ENCODE results near the gene ERGIC1. TPM values are rescaled to one million over a fixed set of nuclear protein-coding genes. Genes with fewer than 3 reads are reported as not detected.

ERGIC1 gene
- total and polyA plus RNA-seq, 8 donors = 54.5 to 293 (median 104) TPM

- intact Hi-C loops (cut with DNase I; ENCODE audit: low total_unique reads) = no loop called here
- Histone ChIP-seq H3K27me3 (no peaks in the 10 kb centered on the region), H3K27ac (no peak overlapping the region), H3K36me3 (no peaks in the 10 kb centered on the region), H3K4me3 (no peak overlapping the region), H3K9me3 (no peaks in the 10 kb centered on the region), H3K4me1 (peaks cover 13 to 42% (median 19%) of the 10 kb centered on the region in 4 donors)
- 80 to 94% (median 85%) methylated on average over 4 of the region's 4 CpGs for WGBS, 5 donors
- DNase-seq = no peak
- no peak for TF ChIP-seq EP300 (IDR thresholded peaks at IDR 0.05)
- TF ChIP-seq CTCF (IDR thresholded peaks at IDR 0.05) = no peak
- TF ChIP-seq POLR2A (IDR thresholded peaks at IDR 0.05) = no peak
- no peak for TF ChIP-seq POLR2AphosphoS5 (IDR thresholded peaks at IDR 0.05)
Observed at GRCh38 chr5:172802567-172803176, 31.4 kb upstream of the ERGIC1 start.

DNA sequence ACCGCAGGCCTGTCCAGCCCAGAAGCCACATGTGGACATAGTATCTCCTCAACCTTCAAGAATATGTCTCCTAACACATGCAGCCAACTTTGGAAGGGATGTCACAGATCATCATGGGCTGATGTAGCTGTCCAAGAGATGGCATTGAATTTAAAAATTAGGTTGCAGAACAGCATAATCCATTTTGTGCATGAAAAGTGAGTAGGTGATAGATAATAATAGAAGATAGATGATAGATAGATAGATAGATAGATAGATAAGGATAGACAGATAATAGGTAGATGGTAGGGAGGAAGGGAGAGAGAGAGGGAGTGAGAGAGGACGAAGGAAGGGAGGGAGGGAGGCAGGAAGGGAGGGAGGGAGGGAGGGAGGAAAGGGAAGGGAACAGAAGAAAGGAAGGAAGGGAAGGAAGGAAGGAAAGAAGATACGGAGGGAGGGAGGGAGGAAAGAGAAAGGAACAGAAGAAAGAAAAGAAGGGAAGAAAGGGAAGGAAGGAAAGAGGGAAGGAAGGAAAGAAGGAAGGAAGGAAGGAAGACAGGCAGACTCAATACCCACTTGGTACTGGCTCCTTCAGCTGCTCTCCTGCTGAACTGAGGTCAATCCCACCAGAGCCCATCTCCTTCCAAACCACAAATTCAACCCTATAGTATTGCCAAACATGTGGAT lies 28.9 kb upstream of the ERGIC1 start:
- Histone ChIP-seq H3K4me3 (no peak overlapping the region), H3K27me3 (no peaks in the 10 kb centered on the region), H3K4me1 (peaks cover 3 to 22% (median 7%) of the 10 kb centered on the region in 4 donors), H3K27ac (peak overlapping the region in 1 of 5 donors; percentile 24), H3K36me3 (no peaks in the 10 kb centered on the region), H3K9me3 (peaks cover 0 to 6% (median 3%) of the 10 kb centered on the region in 4 donors)
- 73 to 91% (median 77%) methylated on average over 3 of the region's 3 CpGs for WGBS, 5 donors
- DNase-seq = no peak
- no peak for TF ChIP-seq POLR2A (IDR thresholded peaks at IDR 0.05)
- no peak for TF ChIP-seq EP300 (IDR thresholded peaks at IDR 0.05)
- no peak for TF ChIP-seq POLR2AphosphoS5 (IDR thresholded peaks at IDR 0.05)
- TF ChIP-seq CTCF (IDR thresholded peaks at IDR 0.05) = no peak
- intact Hi-C loops (cut with DNase I; ENCODE audit: low total_unique reads) = no loop called here

- WGBS, 5 donors = 82 to 88% (median 87%) methylated on average over 9 of the region's 9 CpGs
- TF ChIP-seq CTCF (IDR thresholded peaks at IDR 0.05) (no peak), POLR2A (IDR thresholded peaks at IDR 0.05) (no peak), POLR2AphosphoS5 (IDR thresholded peaks at IDR 0.05) (no peak), EP300 (IDR thresholded peaks at IDR 0.05) (no peak)
- no peaks in the 10 kb centered on the region for H3K27me3 ChIP-seq
- H3K9me3 ChIP-seq = peaks cover 0 to 6% (median 3%) of the 10 kb centered on the region in 4 donors
- H3K36me3 ChIP-seq = no peaks in the 10 kb centered on the region
- peaks cover 3 to 21% (median 7%) of the 10 kb centered on the region in 4 donors for H3K4me1 ChIP-seq
- no peak overlapping the region for H3K4me3 ChIP-seq
- no peak for DNase-seq
- intact Hi-C loops (cut with DNase I; ENCODE audit: low total_unique reads) = no loop called here
- peak overlapping the region in 4 of 5 donors; percentile 24 to 88 (median 55) for H3K27ac ChIP-seq
Observed at GRCh38 chr5:172805736-172806255, 28.3 kb upstream of the ERGIC1 start.

DNA sequence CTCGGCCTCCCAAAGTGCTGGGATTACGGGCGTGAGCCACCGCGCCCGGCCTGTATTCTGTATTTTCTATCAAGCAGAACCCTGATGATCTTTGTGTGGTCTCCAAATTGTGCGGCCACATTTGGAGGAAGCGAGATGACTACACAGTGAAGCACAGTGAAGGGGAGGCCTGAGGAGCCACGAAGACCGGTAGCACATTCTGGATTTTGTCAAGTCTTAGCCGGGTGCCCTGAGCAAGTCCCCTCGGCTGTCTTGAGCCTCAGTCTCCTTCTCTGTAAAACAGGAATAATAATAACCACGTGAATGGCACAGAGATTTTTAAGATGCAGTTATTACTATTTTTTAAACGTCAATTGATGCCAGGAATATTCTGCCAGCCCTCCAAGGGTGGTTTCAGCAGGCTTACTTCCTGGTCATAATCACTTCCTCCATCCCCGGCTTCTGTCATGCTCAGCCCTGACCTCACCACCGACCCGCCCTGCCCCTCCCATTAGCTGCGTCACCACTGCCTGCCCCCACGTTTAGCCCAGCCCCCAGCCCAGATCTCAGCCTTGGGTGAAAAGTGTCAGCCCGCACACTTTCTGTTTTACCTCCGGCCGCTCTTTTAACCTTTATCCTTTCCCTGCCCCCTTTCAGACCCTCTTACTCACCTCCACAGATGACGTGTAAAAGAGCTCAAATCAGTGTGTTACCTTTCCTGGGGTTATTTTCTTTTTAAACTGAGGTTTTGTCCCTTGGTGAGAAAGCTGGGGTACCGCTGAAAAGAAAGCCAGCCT lies 27.0 kb upstream of the ERGIC1 start:
- 47 to 53% (median 50%) methylated on average over 24 of the region's 24 CpGs for WGBS, 5 donors
- peak overlapping the region in 3 of 4 donors; percentile 10 to 22 (median 10) for H3K4me3 ChIP-seq
- intact Hi-C loops (cut with DNase I; ENCODE audit: low total_unique reads) = no loop called here
- H3K4me1 ChIP-seq = peaks cover 3 to 19% (median 7%) of the 10 kb centered on the region in 4 donors
- H3K36me3 ChIP-seq = no peaks in the 10 kb centered on the region
- H3K27me3 ChIP-seq = no peaks in the 10 kb centered on the region
- H3K9me3 ChIP-seq = peaks cover 0 to 6% (median 3%) of the 10 kb centered on the region in 4 donors
- peak in 2 of 3 donors; percentile 67 to 74 for TF ChIP-seq POLR2AphosphoS5 (IDR thresholded peaks at IDR 0.05)
- TF ChIP-seq CTCF (IDR thresholded peaks at IDR 0.05) = no peak
- peak in 1 of 4 donors; percentile 22 for TF ChIP-seq POLR2A (IDR thresholded peaks at IDR 0.05)
- peak overlapping the region; percentile 82 to 88 (median 85) for H3K27ac ChIP-seq
- peak; percentile 93 to 97 for DNase-seq

All from stomach (tissue), 9 donors.